ENCODE data around the gene TPSD1. TPM values are rescaled to one million over a fixed set of nuclear protein-coding genes. Genes with fewer than 3 reads are reported as not detected.

The TPSD1 gene
- total RNA-seq, 1 experiment from 2014 or later, result not detected

GRCh38 chr16:1211451-1212268, 44.2 kb upstream of the TPSD1 start:
- no peak overlapping the region for H3K27ac ChIP-seq (ENCODE audit: low read length)
- H3K27me3 ChIP-seq (ENCODE audit: low read length), result no peaks in the 10 kb centered on the region
- DNase-seq (no peak), ATAC-seq (no peak)
- H3K4me1 ChIP-seq (ENCODE audit: insufficient read depth, low read length), result no peaks in the 10 kb centered on the region
- H2AFZ ChIP-seq (ENCODE audit: low read length), result no peak overlapping the region
- TF ChIP-seq CTCF (conservative IDR thresholded peaks at IDR 0.05; ENCODE audit: low read depth, low read length) (no peak), EZH2phosphoT487 (IDR thresholded peaks at IDR 0.05; ENCODE audit: borderline replicate concordance, low read length) (no peak), EZH2 (IDR thresholded peaks at IDR 0.05; ENCODE audit: low read length, unreplicated experiment) (no peak)
- POLR2A ChIA-PET (ENCODE audit: unreplicated experiment), result no interaction called here
- H3K36me3 ChIP-seq (ENCODE audit: low read depth, low read length), result no peaks in the 10 kb centered on the region
- no peaks in the 10 kb centered on the region for H3K79me2 ChIP-seq (ENCODE audit: low read length)
- H3K9me3 ChIP-seq (ENCODE audit: low read length), result no peaks in the 10 kb centered on the region
- no peaks in the 10 kb centered on the region for H3K9me2 ChIP-seq (replicated peaks; ENCODE audit: low read length)
- H4K20me1 ChIP-seq (ENCODE audit: low read length), result no peaks in the 10 kb centered on the region
- CTCF ChIA-PET, result no interaction called here
- intact Hi-C loops (cut with micrococcal nuclease), result no loop called here
- no peaks in the 10 kb centered on the region for H3F3A ChIP-seq (ENCODE audit: low read length, unreplicated experiment)
- H3K9ac ChIP-seq (ENCODE audit: low read length), result no peak overlapping the region
- no TSS peak for BruUV-seq (replicated peaks)
- no peak overlapping the region for H3K4me3 ChIP-seq (ENCODE audit: low read length)
- H3K4me2 ChIP-seq (ENCODE audit: low read length), result no peak overlapping the region

GRCh38 chr16:1212616-1213194, 43.2 kb upstream of the TPSD1 start:
- Histone ChIP-seq H3K36me3 (ENCODE audit: low read depth, low read length) (no peaks in the 10 kb centered on the region), H4K20me1 (ENCODE audit: low read length) (no peaks in the 10 kb centered on the region), H3K9ac (ENCODE audit: low read length) (no peak overlapping the region), H3K27me3 (ENCODE audit: low read length) (no peaks in the 10 kb centered on the region), H3F3A (ENCODE audit: low read length, unreplicated experiment) (no peaks in the 10 kb centered on the region), H3K79me2 (ENCODE audit: low read length) (no peaks in the 10 kb centered on the region), H3K27ac (ENCODE audit: low read length) (no peak overlapping the region), H2AFZ (ENCODE audit: low read length) (no peak overlapping the region), H3K4me2 (ENCODE audit: low read length) (no peak overlapping the region), H3K9me3 (ENCODE audit: low read length) (no peaks in the 10 kb centered on the region), H3K4me1 (ENCODE audit: insufficient read depth, low read length) (no peaks in the 10 kb centered on the region), H3K9me2 (replicated peaks; ENCODE audit: low read length) (no peaks in the 10 kb centered on the region), H3K4me3 (ENCODE audit: low read length) (no peak overlapping the region)
- BruUV-seq (replicated peaks), result no TSS peak
- no peak for ATAC-seq
- CTCF ChIA-PET, result no interaction called here
- POLR2A ChIA-PET (ENCODE audit: unreplicated experiment), result no interaction called here
- TF ChIP-seq EZH2phosphoT487 (IDR thresholded peaks at IDR 0.05; ENCODE audit: borderline replicate concordance, low read length) (no peak), EZH2 (IDR thresholded peaks at IDR 0.05; ENCODE audit: low read length, unreplicated experiment) (no peak), CTCF (conservative IDR thresholded peaks at IDR 0.05; ENCODE audit: low read depth, low read length) (no peak)
- intact Hi-C loops (cut with micrococcal nuclease), result no loop called here
- no peak for DNase-seq

- Histone ChIP-seq H4K20me1 (ENCODE audit: low read length) (no peaks in the 10 kb centered on the region), H3K27ac (ENCODE audit: low read length) (no peak overlapping the region), H3K27me3 (ENCODE audit: low read length) (no peaks in the 10 kb centered on the region), H3K4me3 (ENCODE audit: low read length) (no peak overlapping the region), H3K4me2 (ENCODE audit: low read length) (no peak overlapping the region), H3K9ac (ENCODE audit: low read length) (no peak overlapping the region), H3K9me3 (ENCODE audit: low read length) (no peaks in the 10 kb centered on the region), H3K4me1 (ENCODE audit: insufficient read depth, low read length) (no peaks in the 10 kb centered on the region), H3K79me2 (ENCODE audit: low read length) (no peaks in the 10 kb centered on the region), H2AFZ (ENCODE audit: low read length) (no peak overlapping the region), H3K9me2 (replicated peaks; ENCODE audit: low read length) (no peaks in the 10 kb centered on the region), H3K36me3 (ENCODE audit: low read depth, low read length) (no peaks in the 10 kb centered on the region), H3F3A (ENCODE audit: low read length, unreplicated experiment) (no peaks in the 10 kb centered on the region)
- ChIA-PET POLR2A (ENCODE audit: unreplicated experiment) (no interaction called here), CTCF (no interaction called here)
- TF ChIP-seq EZH2 (IDR thresholded peaks at IDR 0.05; ENCODE audit: low read length, unreplicated experiment) (no peak), CTCF (conservative IDR thresholded peaks at IDR 0.05; ENCODE audit: low read depth, low read length) (no peak), EZH2phosphoT487 (IDR thresholded peaks at IDR 0.05; ENCODE audit: borderline replicate concordance, low read length) (no peak)
- ATAC-seq, result no peak
- BruUV-seq (replicated peaks), result no TSS peak
- DNase-seq, result no peak
- intact Hi-C loops (cut with micrococcal nuclease), result no loop called here
These were observed 42.6 kb upstream of the TPSD1 start for GRCh38 chr16:1213231-1213630.
